Transverse colon (tissue), 4 donors: ENCODE measurements around the gene PDK3.

ENCODE experiments used
- EP300 ChIP-seq: sonication (generic); formaldehyde crosslinking; IDR thresholded peaks from one replicate; pipeline ENCODE4 v1.6.1; 2017; ENCODE audit warnings: antibody characterized with exemption, low read depth
- POLR2A ChIP-seq: fragments of 450-650 bp; IDR thresholded peaks from one replicate; pipeline ENCODE4 v1.6.1; 2016; ENCODE audit warnings: antibody characterized with exemption, mild to moderate bottlenecking, moderate library complexity
- POLR2AphosphoS5 ChIP-seq, 3 donors: sonication (generic); formaldehyde crosslinking; IDR thresholded peaks; one replicate each; pipeline ENCODE4 v1.6.1; 2016; ENCODE audit warnings: antibody characterized with exemption in 3 of 3
- TF ChIP-seq, protein P1 (sequence below), 5 experiments: fragments of 200-600 bp in 3 of 5; fragments of 450-650 bp in 2 of 5; sonication (generic) in 3 of 5; IDR thresholded peaks; 1 replicate in 2 of 5; 2 replicates in 3 of 5; pipeline ENCODE4 v1.5.1; 2016 to 2017; ENCODE audit warnings: antibody characterized with exemption in 5 of 5, inconsistent platforms in 3 of 5, mild to moderate bottlenecking in 2 of 5, moderate library complexity in 1 of 5

- TF ChIP-seq, protein P1, sequence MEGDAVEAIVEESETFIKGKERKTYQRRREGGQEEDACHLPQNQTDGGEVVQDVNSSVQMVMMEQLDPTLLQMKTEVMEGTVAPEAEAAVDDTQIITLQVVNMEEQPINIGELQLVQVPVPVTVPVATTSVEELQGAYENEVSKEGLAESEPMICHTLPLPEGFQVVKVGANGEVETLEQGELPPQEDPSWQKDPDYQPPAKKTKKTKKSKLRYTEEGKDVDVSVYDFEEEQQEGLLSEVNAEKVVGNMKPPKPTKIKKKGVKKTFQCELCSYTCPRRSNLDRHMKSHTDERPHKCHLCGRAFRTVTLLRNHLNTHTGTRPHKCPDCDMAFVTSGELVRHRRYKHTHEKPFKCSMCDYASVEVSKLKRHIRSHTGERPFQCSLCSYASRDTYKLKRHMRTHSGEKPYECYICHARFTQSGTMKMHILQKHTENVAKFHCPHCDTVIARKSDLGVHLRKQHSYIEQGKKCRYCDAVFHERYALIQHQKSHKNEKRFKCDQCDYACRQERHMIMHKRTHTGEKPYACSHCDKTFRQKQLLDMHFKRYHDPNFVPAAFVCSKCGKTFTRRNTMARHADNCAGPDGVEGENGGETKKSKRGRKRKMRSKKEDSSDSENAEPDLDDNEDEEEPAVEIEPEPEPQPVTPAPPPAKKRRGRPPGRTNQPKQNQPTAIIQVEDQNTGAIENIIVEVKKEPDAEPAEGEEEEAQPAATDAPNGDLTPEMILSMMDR (IDR thresholded peaks at IDR 0.05) = no peak
- TF ChIP-seq POLR2AphosphoS5 (IDR thresholded peaks at IDR 0.05) = no peak
- TF ChIP-seq POLR2A = no peak
- no peak for TF ChIP-seq EP300
Measured at GRCh38 chrX:24536551-24536950, 71.5 kb downstream of the PDK3 start.
